ENCODE data around the gene ARL10. TPM values are rescaled to one million over a fixed set of nuclear protein-coding genes. Genes with fewer than 3 reads are reported as not detected.

ARL10 gene
- total RNA-seq, 1 donor from 2014 or later, result 14.3 TPM

DNA sequence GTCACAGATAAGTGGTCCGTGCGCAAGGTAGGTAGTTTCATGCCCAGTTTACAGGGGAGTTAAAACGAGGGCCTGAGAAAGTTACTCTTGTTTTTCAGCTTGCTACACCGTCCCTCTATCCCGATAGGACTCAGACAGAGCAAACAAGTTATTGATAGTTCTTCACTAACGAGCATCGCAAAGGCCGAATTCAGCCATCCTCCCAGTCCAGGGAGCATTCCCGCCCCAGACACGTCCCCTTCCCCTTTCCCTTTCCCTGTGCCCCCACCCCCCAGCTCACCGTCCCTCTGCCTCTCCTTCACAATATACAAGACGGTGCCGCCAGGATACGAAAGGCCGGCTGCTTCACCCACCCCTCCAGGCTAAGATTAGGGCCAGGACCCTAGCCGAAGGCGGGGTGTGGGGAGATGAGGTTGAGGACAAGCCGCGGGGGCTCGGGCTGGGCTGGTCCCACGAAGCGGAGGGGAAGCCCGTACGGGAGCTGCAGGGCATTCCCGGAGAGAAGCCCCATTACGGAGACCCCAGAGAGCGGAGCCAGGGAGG lies 4.3 kb upstream of the ARL10 start:
- Histone ChIP-seq H3K4me2 (ENCODE audit: low read length) (peak overlapping the region; percentile 90), H3K4me1 (ENCODE audit: insufficient read depth, low read length) (peaks cover 11% of the 10 kb centered on the region), H3K4me3 (ENCODE audit: insufficient read depth, low read depth, low read length) (peak overlapping the region; percentile 90), H3K36me3 (ENCODE audit: insufficient read depth, low read length) (peaks cover 13% of the 10 kb centered on the region), H3K27ac (ENCODE audit: low read depth, low read length) (peak overlapping the region; percentile 67), H3K9me3 (ENCODE audit: insufficient read depth, low read depth, low read length) (no peaks in the 10 kb centered on the region), H2AFZ (ENCODE audit: low read depth, low read length) (peak overlapping the region; percentile 94), H3K79me2 (ENCODE audit: insufficient read depth, low read length) (peaks cover 52% of the 10 kb centered on the region), H3K9ac (ENCODE audit: low read length) (peak overlapping the region; percentile 98), H3K27me3 (ENCODE audit: insufficient read depth, low read length) (no peaks in the 10 kb centered on the region), H4K20me1 (ENCODE audit: insufficient read depth, low read length) (peaks cover 34% of the 10 kb centered on the region)
- FAIRE-seq, result no peak
- Mint-ChIP-seq H3K27me3 (ENCODE audit: low read depth, unreplicated experiment) (peaks cover 3% of the 10 kb centered on the region), H3K4me1 (ENCODE audit: low read depth, unreplicated experiment) (peaks cover 4% of the 10 kb centered on the region), H3K36me3 (ENCODE audit: low read depth, unreplicated experiment) (peaks cover 2% of the 10 kb centered on the region), H3K4me3 (ENCODE audit: unreplicated experiment) (peak overlapping the region; percentile 96), H3K9me3 (ENCODE audit: unreplicated experiment) (no peaks in the 10 kb centered on the region), H3K27ac (ENCODE audit: unreplicated experiment) (no peak overlapping the region)
- TF ChIP-seq, protein P1, sequence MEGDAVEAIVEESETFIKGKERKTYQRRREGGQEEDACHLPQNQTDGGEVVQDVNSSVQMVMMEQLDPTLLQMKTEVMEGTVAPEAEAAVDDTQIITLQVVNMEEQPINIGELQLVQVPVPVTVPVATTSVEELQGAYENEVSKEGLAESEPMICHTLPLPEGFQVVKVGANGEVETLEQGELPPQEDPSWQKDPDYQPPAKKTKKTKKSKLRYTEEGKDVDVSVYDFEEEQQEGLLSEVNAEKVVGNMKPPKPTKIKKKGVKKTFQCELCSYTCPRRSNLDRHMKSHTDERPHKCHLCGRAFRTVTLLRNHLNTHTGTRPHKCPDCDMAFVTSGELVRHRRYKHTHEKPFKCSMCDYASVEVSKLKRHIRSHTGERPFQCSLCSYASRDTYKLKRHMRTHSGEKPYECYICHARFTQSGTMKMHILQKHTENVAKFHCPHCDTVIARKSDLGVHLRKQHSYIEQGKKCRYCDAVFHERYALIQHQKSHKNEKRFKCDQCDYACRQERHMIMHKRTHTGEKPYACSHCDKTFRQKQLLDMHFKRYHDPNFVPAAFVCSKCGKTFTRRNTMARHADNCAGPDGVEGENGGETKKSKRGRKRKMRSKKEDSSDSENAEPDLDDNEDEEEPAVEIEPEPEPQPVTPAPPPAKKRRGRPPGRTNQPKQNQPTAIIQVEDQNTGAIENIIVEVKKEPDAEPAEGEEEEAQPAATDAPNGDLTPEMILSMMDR (IDR thresholded peaks at IDR 0.05; ENCODE audit: insufficient read depth, low read depth, low read length), result no peak
- no peak for TF ChIP-seq EZH2 (IDR thresholded peaks at IDR 0.05; ENCODE audit: insufficient read depth, low read length)
- DNase-seq (ENCODE audit: low read depth), result no peak

DNA sequence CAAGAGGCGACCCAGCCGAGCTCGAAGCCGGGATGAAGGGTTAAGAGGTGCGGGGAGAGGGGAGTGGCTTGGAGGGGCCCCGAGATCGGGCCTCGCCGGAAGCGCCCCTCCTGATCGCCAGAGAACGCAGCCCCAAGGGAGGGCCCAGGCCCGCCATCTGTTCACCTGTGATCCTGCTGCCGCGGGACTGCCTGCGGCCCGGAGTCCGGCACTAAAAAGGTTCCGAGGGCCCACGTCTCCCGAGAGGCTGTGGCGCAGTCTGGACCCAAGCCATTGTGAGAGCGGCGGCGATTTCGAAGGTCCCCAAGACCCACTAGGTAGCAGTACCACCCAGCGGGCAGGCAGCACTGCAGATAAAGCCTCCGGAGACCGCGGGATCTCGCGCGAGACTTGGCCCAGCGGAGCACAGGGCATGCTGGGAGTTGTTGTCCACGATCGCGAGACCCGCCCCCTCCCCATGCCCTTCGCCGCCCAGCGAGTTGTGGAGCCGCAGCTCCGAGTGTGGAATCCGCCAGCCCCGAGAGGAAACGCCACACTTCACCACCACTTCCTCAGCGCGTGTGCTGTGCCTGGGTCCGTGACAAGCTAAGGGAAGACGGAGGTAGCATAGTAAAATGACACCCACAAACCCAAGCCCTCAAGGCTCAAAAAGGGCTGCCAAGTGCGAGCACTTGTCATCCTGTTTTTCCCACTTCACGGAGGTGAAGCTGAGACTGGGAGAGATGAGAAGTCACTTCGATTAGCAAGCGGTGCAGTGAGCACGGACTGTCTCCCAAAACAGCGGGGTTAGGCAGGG lies 3.7 kb upstream of the ARL10 start, which contains the start of gene KIAA1191:
TSS of gene KIAA1191 (minus strand) at position 328 of the 796 bp plus-strand sequence. CDS start 2,256 bp downstream, outside the sequence.
- H4K20me1 ChIP-seq (ENCODE audit: insufficient read depth, low read length), result peaks cover 27% of the 10 kb centered on the region
- peaks cover 6% of the 10 kb centered on the region for H3K36me3 ChIP-seq (ENCODE audit: insufficient read depth, low read length)
- peaks cover 6% of the 10 kb centered on the region for H3K4me1 Mint-ChIP-seq (ENCODE audit: low read depth, unreplicated experiment)
- H3K27ac ChIP-seq (ENCODE audit: low read depth, low read length), result peak within 1 kb of the TSS; percentile 67
- H3K9ac ChIP-seq (ENCODE audit: low read length), result peak within 1 kb of the TSS; percentile 98
- peaks cover 52% of the 10 kb centered on the region for H3K79me2 ChIP-seq (ENCODE audit: insufficient read depth, low read length)
- peak within 1 kb of the TSS; percentile 90 for H3K4me3 ChIP-seq (ENCODE audit: insufficient read depth, low read depth, low read length)
- H3K27me3 Mint-ChIP-seq (ENCODE audit: low read depth, unreplicated experiment), result peaks cover 3% of the 10 kb centered on the region
- H2AFZ ChIP-seq (ENCODE audit: low read depth, low read length), result peak within 1 kb of the TSS; percentile 94
- peak within 1 kb of the TSS; percentile 90 for H3K4me2 ChIP-seq (ENCODE audit: low read length)
- DNase-seq (ENCODE audit: low read depth) (peak; percentile 81), FAIRE-seq (no peak)
- TF ChIP-seq, protein P1 (IDR thresholded peaks at IDR 0.05; ENCODE audit: insufficient read depth, low read depth, low read length), result no peak
- no peak for TF ChIP-seq EZH2 (IDR thresholded peaks at IDR 0.05; ENCODE audit: insufficient read depth, low read length)
- H3K4me1 ChIP-seq (ENCODE audit: insufficient read depth, low read length), result peaks cover 18% of the 10 kb centered on the region
- H3K9me3 Mint-ChIP-seq (ENCODE audit: unreplicated experiment), result no peaks in the 10 kb centered on the region
- no peaks in the 10 kb centered on the region for H3K27me3 ChIP-seq (ENCODE audit: insufficient read depth, low read length)
- peak within 1 kb of the TSS; percentile 96 for H3K4me3 Mint-ChIP-seq (ENCODE audit: unreplicated experiment)
- peak within 1 kb of the TSS; percentile 90 for H3K27ac Mint-ChIP-seq (ENCODE audit: unreplicated experiment)
- H3K36me3 Mint-ChIP-seq (ENCODE audit: low read depth, unreplicated experiment), result peaks cover 2% of the 10 kb centered on the region
- H3K9me3 ChIP-seq (ENCODE audit: insufficient read depth, low read depth, low read length), result no peaks in the 10 kb centered on the region

DNA sequence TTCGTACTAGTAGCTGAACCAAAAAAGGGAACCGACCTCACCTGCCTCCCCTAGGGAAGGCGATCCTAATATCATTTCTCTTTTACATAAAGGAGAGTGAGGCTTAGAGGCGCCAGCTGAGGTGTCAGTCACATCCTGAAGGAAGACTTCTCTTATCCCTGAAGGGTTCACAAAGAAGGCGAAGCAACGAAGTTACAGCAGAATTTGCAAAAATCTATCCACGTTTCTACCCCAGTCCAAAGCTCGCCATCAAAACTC lies 3.1 kb upstream of the ARL10 start:
- FAIRE-seq (no peak), DNase-seq (ENCODE audit: low read depth) (no peak)
- H3K4me1 Mint-ChIP-seq (ENCODE audit: low read depth, unreplicated experiment), result peaks cover 8% of the 10 kb centered on the region
- peaks cover 3% of the 10 kb centered on the region for H3K36me3 Mint-ChIP-seq (ENCODE audit: low read depth, unreplicated experiment)
- no peaks in the 10 kb centered on the region for H3K27me3 ChIP-seq (ENCODE audit: insufficient read depth, low read length)
- H3K27ac Mint-ChIP-seq (ENCODE audit: unreplicated experiment), result no peak overlapping the region
- H3K9ac ChIP-seq (ENCODE audit: low read length), result peak overlapping the region; percentile 98
- H3K4me3 Mint-ChIP-seq (ENCODE audit: unreplicated experiment), result peak overlapping the region; percentile 96
- H4K20me1 ChIP-seq (ENCODE audit: insufficient read depth, low read length), result peaks cover 23% of the 10 kb centered on the region
- H3K79me2 ChIP-seq (ENCODE audit: insufficient read depth, low read length), result peaks cover 49% of the 10 kb centered on the region
- H3K27ac ChIP-seq (ENCODE audit: low read depth, low read length), result no peak overlapping the region
- H3K4me2 ChIP-seq (ENCODE audit: low read length), result peak overlapping the region; percentile 90
- TF ChIP-seq EZH2 (IDR thresholded peaks at IDR 0.05; ENCODE audit: insufficient read depth, low read length), result no peak
- TF ChIP-seq, protein P1 (IDR thresholded peaks at IDR 0.05; ENCODE audit: insufficient read depth, low read depth, low read length), result no peak
- no peaks in the 10 kb centered on the region for H3K9me3 ChIP-seq (ENCODE audit: insufficient read depth, low read depth, low read length)
- H3K36me3 ChIP-seq (ENCODE audit: insufficient read depth, low read length), result peaks cover 6% of the 10 kb centered on the region
- H3K4me3 ChIP-seq (ENCODE audit: insufficient read depth, low read depth, low read length), result peak overlapping the region; percentile 90
- H3K4me1 ChIP-seq (ENCODE audit: insufficient read depth, low read length), result peaks cover 18% of the 10 kb centered on the region
- peak overlapping the region; percentile 94 for H2AFZ ChIP-seq (ENCODE audit: low read depth, low read length)
- H3K27me3 Mint-ChIP-seq (ENCODE audit: low read depth, unreplicated experiment), result peaks cover 3% of the 10 kb centered on the region
- no peaks in the 10 kb centered on the region for H3K9me3 Mint-ChIP-seq (ENCODE audit: unreplicated experiment)

All from astrocyte (in vitro differentiated cells and primary cell).